Tibial nerve (tissue), 4 donors: ENCODE measurements around the gene TUBE1. TPM values are rescaled to one million over a fixed set of nuclear protein-coding genes. Genes with fewer than 3 reads are reported as not detected.

Experiments
- DNase-seq, 2 donors: peaks; one replicate each; pipeline ENCODE4 v3.0.0-alpha.2; 2019; ENCODE audit warnings: low spot score in 2 of 2
- H3K27ac ChIP-seq, 4 donors: fragments of 200-600 bp; sonication (generic) in 3 of 4; one replicate each; pipeline ENCODE4 v1.5.1; 2017 to 2019; ENCODE audit warnings: mild to moderate bottlenecking in 1 of 4
- H3K27me3 ChIP-seq, 2 donors: fragments of 200-600 bp; sonication (generic) in 1 of 2; one replicate each; pipeline versions ENCODE4 v1.5.1 to v1.6.0; 2017 to 2019
- H3K36me3 ChIP-seq, 3 donors: fragments of 200-600 bp; sonication (generic); one replicate each; pipeline ENCODE4 v1.5.1; 2018 to 2019
- H3K4me1 ChIP-seq, 4 donors: fragments of 200-600 bp; sonication (generic) in 3 of 4; one replicate each; pipeline ENCODE4 v1.5.1; 2017 to 2019
- H3K4me3 ChIP-seq, 4 donors: fragments of 200-600 bp; sonication (generic) in 3 of 4; one replicate each; pipeline ENCODE4 v1.5.1; 2017 to 2019; ENCODE audit warnings: mild to moderate bottlenecking in 1 of 4, moderate library complexity in 1 of 4
- H3K9me3 ChIP-seq, 4 donors: fragments of 200-600 bp; sonication (generic) in 3 of 4; one replicate each; pipeline ENCODE4 v1.5.1; 2017 to 2019
- EP300 ChIP-seq, 2 donors: sonication (generic); formaldehyde crosslinking; IDR thresholded peaks; one replicate each; pipeline ENCODE4 v1.6.1; 2017; ENCODE audit warnings: antibody characterized with exemption in 2 of 2, mild to moderate bottlenecking in 1 of 2
- POLR2A ChIP-seq, 2 donors: fragments of 450-650 bp; IDR thresholded peaks; one replicate each; pipeline ENCODE4 v1.6.1; 2017; ENCODE audit warnings: antibody characterized with exemption in 2 of 2, mild to moderate bottlenecking in 2 of 2, moderate library complexity in 2 of 2
- WGBS, 2 donors: methylation state at CpG; one replicate each; pipeline ENCODE4 v1.1.5; 2018; 5-methylcytosine and 5-hydroxymethylcytosine counted together
- total RNA-seq, 4 donors: library from RNA; depleted of rRNA; stranded (reverse); fragments of >200 nt; gene quantifications; one replicate each; pipeline ENCODE4 v1.1.0, GENCODE V29; 2016
- TF ChIP-seq, protein P1 (sequence below), 5 experiments: fragments of 200-600 bp in 3 of 5; fragments of 450-650 bp in 2 of 5; sonication (generic) in 3 of 5; IDR thresholded peaks; one replicate each; pipeline ENCODE4 v1.5.1; 2016 to 2019; ENCODE audit warnings: antibody characterized with exemption in 5 of 5, mild to moderate bottlenecking in 3 of 5, moderate library complexity in 2 of 5

The TUBE1 gene
- total RNA-seq, 4 donors from 2014 or later, result 47.2 to 64.5 (median 50.7) TPM

DNA sequence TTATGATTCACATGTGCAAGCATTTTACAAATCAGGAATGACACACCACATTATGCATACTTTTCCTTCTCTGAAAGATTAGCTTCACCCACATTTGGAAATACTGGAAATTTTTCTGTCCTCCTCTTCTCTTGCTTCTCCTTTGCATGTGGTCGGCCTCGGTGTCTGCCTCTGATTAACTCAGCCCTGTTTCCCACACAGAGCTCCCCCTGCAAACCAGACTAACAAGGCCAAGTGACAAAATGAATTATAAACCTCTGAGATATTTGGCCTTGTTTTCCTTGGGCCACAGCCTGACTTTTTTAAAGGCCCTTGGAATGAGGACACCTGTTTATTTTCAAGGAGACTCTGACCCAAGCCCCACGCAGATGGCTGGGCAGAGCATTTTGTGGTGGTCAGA, 42.4 kb downstream of the TUBE1 start:
- DNase-seq, result no peak
- H3K36me3 ChIP-seq, result no peaks in the 10 kb centered on the region
- TF ChIP-seq EP300 (IDR thresholded peaks at IDR 0.05), result no peak
- TF ChIP-seq, protein P1, sequence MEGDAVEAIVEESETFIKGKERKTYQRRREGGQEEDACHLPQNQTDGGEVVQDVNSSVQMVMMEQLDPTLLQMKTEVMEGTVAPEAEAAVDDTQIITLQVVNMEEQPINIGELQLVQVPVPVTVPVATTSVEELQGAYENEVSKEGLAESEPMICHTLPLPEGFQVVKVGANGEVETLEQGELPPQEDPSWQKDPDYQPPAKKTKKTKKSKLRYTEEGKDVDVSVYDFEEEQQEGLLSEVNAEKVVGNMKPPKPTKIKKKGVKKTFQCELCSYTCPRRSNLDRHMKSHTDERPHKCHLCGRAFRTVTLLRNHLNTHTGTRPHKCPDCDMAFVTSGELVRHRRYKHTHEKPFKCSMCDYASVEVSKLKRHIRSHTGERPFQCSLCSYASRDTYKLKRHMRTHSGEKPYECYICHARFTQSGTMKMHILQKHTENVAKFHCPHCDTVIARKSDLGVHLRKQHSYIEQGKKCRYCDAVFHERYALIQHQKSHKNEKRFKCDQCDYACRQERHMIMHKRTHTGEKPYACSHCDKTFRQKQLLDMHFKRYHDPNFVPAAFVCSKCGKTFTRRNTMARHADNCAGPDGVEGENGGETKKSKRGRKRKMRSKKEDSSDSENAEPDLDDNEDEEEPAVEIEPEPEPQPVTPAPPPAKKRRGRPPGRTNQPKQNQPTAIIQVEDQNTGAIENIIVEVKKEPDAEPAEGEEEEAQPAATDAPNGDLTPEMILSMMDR (IDR thresholded peaks at IDR 0.05), result no peak
- no peak for TF ChIP-seq POLR2A (IDR thresholded peaks at IDR 0.05)
- peaks cover 0 to 31% (median 18%) of the 10 kb centered on the region in 4 donors for H3K4me1 ChIP-seq
- 40 to 55% methylated on average over 3 of the region's 3 CpGs for WGBS, 2 donors
- no peaks in the 10 kb centered on the region for H3K27me3 ChIP-seq
- no peak overlapping the region for H3K4me3 ChIP-seq
- H3K27ac ChIP-seq, result peak overlapping the region in 1 of 4 donors; percentile 0
- H3K9me3 ChIP-seq, result no peaks in the 10 kb centered on the region

DNA sequence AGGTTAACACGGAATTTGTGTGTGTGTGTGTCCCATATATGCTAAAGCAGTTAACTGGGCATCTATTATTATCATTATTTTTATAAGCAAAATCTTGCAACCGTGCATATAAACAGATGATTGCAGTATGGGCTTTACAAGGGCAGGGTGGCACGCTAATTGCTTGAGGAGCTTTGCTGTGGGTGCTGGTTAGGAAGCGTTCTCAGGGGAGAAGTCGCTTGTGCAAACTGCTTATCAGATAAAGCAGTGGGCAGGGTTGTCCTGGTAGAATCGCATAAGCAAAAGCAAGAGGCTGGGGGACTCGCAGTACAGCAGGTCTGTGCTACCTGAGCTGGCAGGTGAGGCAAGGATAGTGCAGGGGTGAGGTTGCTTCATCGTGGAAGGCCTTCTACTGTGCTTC, 43.1 kb downstream of the TUBE1 start:
- Histone ChIP-seq H3K4me3 (no peak overlapping the region), H3K9me3 (no peaks in the 10 kb centered on the region), H3K4me1 (peaks cover 0 to 38% (median 24%) of the 10 kb centered on the region in 4 donors), H3K27me3 (no peaks in the 10 kb centered on the region), H3K27ac (peak overlapping the region in 2 of 4 donors; percentile 91 to 96), H3K36me3 (no peaks in the 10 kb centered on the region)
- TF ChIP-seq POLR2A (IDR thresholded peaks at IDR 0.05), result no peak
- DNase-seq, result no peak
- 71 to 77% methylated on average over 8 of the region's 8 CpGs for WGBS, 2 donors

DNA sequence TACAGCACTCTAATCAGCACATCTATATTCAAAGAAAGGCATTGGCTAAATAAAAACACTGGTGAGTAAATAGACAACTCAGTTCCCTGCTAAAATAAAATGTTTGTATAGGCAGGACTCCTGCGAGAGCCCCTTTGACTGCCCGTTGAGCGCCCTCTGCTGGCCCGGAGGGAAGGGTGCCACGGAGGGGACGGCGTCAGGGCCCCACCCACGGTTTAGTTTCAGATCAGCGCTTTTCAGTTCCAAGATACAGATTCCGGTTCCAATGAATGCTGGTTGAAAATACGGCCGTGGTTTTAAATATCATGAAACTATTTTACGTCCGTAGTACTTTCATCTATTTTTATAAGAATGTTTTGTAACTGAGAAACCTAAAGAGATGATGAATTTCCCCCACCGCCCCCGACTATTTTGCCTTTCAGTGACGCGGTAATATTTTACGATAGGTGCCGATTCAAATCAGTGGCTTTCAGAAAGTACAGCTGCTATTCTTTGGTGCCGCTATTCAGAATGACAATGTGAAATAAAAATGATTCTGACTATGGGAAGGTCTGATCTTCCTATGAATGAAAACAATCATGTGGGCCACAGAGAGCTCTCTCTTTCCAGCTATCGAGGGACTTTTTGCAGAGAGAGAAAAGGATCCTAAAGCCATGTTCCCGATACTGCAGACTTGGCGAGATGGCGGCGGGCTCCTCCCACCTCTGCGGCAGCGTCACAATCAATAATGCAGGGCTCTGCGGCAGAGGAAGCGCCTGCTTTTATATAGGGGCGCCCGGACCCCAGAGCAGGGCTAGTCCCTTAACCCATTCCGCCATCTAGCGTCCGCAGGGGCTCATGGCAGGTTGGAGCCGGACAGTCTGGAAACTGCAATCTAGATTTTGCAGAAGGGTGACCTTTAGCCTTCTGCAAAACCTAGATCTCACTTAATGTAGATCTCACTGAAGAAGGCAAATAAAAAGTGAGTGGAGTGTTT, 44.0 kb downstream of the TUBE1 start:
- Histone ChIP-seq H3K4me3 (peak overlapping the region; percentile 36 to 62 (median 54)), H3K36me3 (no peaks in the 10 kb centered on the region)

DNA sequence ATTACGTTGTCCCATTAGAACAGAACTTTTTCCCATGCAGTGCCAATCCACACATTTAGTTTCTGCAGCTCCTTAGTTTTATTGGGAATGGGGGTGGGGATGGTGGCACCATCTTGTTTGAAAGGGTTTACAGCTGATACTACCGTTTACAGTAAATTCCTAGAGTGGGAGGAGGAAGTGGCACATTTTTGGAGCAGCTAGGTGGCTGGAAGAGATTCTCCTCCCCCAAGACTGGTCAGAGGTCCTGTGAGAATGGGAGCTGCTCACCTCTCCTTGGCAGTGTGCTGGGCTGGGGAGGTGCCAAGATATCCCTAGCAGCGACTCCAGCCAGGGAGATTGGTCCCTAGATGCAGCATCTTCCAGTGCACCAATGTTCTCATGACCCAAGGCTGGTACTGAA, 45.7 kb downstream of the TUBE1 start:
- TF ChIP-seq EP300 (IDR thresholded peaks at IDR 0.05) (no peak), POLR2A (IDR thresholded peaks at IDR 0.05) (no peak)
- TF ChIP-seq, protein P1 (IDR thresholded peaks at IDR 0.05), result no peak
- WGBS, 2 donors, result 43 to 53% methylated on average over 3 of the region's 3 CpGs
- peak overlapping the region in 3 of 4 donors; percentile 9 to 96 (median 91) for H3K27ac ChIP-seq

More for the DNA sequence above, 44.0 kb downstream of the TUBE1 start:
- Histone ChIP-seq H3K4me1 (peaks cover 0 to 47% (median 32%) of the 10 kb centered on the region in 4 donors), H3K27ac (peak overlapping the region; percentile 85 to 96 (median 90)), H3K9me3 (no peaks in the 10 kb centered on the region), H3K27me3 (no peaks in the 10 kb centered on the region)
- 0% methylated on average over 35 to 36 of the region's 36 CpGs for WGBS, 2 donors
- TF ChIP-seq EP300 (IDR thresholded peaks at IDR 0.05), result peak in 1 of 2 donors; percentile 75
- TF ChIP-seq POLR2A (IDR thresholded peaks at IDR 0.05), result peak in 1 of 2 donors; percentile 51
- TF ChIP-seq, protein P1 (IDR thresholded peaks at IDR 0.05), result peak; percentile 93 to 98 (median 95)
- DNase-seq, result peak; percentile 78 to 93

DNA sequence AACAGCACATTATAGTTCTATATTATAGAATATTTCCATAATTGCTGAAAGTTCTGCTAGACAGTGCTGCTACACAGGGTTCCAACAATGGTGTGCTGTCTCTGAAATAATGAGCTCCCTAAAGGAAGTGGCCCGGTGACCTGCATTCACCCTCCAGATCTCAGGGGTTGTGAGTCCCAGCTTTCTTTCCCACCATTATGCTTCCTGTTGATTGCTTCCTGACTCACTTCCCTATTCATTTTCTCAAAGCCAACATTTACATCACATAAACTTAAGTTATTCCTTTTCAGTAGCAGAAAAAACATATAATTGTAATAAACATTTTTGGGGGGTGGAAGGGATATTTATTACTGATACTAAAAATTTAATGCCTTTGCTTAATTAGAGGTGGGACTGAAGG, 46.3 kb downstream of the TUBE1 start:
- TF ChIP-seq POLR2A (IDR thresholded peaks at IDR 0.05) (no peak), EP300 (IDR thresholded peaks at IDR 0.05) (no peak)
- TF ChIP-seq, protein P1 (IDR thresholded peaks at IDR 0.05), result no peak
- DNase-seq, result no peak
- H3K27ac ChIP-seq, result peak overlapping the region in 2 of 4 donors; percentile 91 to 96
- H3K4me3 ChIP-seq, result no peak overlapping the region
- H3K9me3 ChIP-seq, result no peaks in the 10 kb centered on the region
- H3K36me3 ChIP-seq, result no peaks in the 10 kb centered on the region
- WGBS, 2 donors, result 16 to 33% methylated on average over 1 of the region's 1 CpG
- H3K4me1 ChIP-seq, result peaks cover 0 to 68% (median 37%) of the 10 kb centered on the region in 4 donors
- H3K27me3 ChIP-seq, result no peaks in the 10 kb centered on the region

More for the DNA sequence above, 45.7 kb downstream of the TUBE1 start:
- Histone ChIP-seq H3K9me3 (no peaks in the 10 kb centered on the region), H3K36me3 (no peaks in the 10 kb centered on the region), H3K4me3 (no peak overlapping the region), H3K4me1 (peaks cover 0 to 62% (median 37%) of the 10 kb centered on the region in 4 donors), H3K27me3 (no peaks in the 10 kb centered on the region)
- no peak for DNase-seq
